ENCODE results near the gene LCN15. TPM values are rescaled to one million over a fixed set of nuclear protein-coding genes. Genes with fewer than 3 reads are reported as not detected.

LCN15 gene
- total and polyA plus RNA-seq, 11 donors, result 0.64 to 2.8 (median 1.2) TPM; not detected in 4

DNA sequence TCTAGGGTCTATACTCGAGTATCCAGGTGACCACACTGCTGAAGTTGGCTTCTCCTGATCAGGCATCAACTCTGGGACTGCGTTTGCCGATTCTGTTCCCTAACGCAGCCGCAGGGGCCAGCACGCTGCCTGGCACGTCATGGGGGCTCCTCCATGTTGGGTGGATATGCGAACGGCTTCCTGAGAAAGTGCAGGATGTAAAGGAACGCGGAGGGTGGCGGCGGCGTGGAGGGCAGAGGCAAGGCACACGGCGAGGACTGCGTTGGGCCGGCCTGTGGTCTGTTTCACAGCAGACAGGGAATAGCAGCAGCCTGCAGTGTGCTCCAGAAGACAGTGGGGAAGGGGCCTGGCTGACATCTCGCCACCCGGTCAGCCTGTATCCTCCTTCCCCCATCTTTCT lies 25.4 kb downstream of the LCN15 start:
- TF ChIP-seq, protein P1, sequence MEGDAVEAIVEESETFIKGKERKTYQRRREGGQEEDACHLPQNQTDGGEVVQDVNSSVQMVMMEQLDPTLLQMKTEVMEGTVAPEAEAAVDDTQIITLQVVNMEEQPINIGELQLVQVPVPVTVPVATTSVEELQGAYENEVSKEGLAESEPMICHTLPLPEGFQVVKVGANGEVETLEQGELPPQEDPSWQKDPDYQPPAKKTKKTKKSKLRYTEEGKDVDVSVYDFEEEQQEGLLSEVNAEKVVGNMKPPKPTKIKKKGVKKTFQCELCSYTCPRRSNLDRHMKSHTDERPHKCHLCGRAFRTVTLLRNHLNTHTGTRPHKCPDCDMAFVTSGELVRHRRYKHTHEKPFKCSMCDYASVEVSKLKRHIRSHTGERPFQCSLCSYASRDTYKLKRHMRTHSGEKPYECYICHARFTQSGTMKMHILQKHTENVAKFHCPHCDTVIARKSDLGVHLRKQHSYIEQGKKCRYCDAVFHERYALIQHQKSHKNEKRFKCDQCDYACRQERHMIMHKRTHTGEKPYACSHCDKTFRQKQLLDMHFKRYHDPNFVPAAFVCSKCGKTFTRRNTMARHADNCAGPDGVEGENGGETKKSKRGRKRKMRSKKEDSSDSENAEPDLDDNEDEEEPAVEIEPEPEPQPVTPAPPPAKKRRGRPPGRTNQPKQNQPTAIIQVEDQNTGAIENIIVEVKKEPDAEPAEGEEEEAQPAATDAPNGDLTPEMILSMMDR (IDR thresholded peaks at IDR 0.05), result no peak
- TF ChIP-seq POLR2A (IDR thresholded peaks at IDR 0.05), result no peak
- H3K9me3 ChIP-seq, result no peaks in the 10 kb centered on the region
- H3K27me3 ChIP-seq, result peaks cover 0 to 19% (median 0%) of the 10 kb centered on the region in 9 donors
- H3K4me1 ChIP-seq, result peaks cover 0 to 35% (median 15%) of the 10 kb centered on the region in 12 donors
- no peaks in the 10 kb centered on the region for H3K36me3 ChIP-seq
- H3K27ac ChIP-seq, result no peak overlapping the region
- DNase-seq (no peak), ATAC-seq (no peak)
- no peak overlapping the region for H3K4me3 ChIP-seq
- 92 to 94% (median 93%) methylated on average over 20 of the region's 20 CpGs for WGBS, 4 donors
- intact Hi-C loops (cut with DNase I), result no loop called here

GRCh38 chr9:136735812-136736480 lies 28.4 kb downstream of the LCN15 start:
- ATAC-seq (no peak), DNase-seq (no peak)
- no peak for TF ChIP-seq POLR2A (IDR thresholded peaks at IDR 0.05)
- TF ChIP-seq, protein P1 (IDR thresholded peaks at IDR 0.05), result no peak
- Histone ChIP-seq H3K4me3 (no peak overlapping the region), H3K4me1 (peaks cover 0 to 5% (median 3%) of the 10 kb centered on the region in 12 donors), H3K9me3 (no peaks in the 10 kb centered on the region), H3K27me3 (peaks cover 0 to 1% (median 0%) of the 10 kb centered on the region in 9 donors), H3K27ac (no peak overlapping the region), H3K36me3 (no peaks in the 10 kb centered on the region)
- intact Hi-C loops (cut with DNase I), result no loop called here
- WGBS, 4 donors, result 87 to 91% (median 89%) methylated on average over 17 to 21 of the region's 21 CpGs

DNA sequence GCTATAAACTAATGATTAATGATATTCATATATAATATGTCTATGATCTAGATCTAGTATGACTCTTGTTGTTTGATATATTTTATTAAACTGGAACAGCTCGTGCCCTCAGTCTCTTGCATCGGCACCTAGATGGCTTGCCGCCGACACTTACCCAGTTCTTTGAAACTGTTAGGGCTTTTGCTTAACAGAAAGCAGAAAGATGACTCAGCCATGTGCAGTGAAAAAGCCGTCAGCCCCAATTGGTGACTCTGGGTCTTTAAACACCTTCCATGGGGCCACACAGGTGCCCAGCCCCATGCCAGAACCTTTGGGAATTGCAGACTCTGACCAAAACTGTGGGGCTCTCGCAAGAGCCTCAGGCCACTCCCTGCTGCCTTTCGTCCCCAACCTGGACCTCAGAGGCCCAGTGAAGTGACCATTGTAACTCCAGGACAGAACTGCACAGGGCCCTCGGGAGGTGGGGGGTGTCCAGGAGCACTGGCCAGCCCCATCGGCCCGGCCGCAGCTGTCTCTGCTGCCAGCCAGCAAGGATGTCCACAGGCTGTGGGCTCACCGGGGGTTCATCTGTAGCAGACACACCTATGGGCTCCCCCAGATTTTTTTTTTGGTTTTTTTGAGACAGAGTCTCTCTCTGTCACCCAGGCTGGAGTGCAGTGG lies 29.4 kb downstream of the LCN15 start:
- 89 to 94% (median 90%) methylated on average over 12 of the region's 12 CpGs for WGBS, 4 donors
- no peak for DNase-seq
- intact Hi-C loops (cut with DNase I), result no loop called here
- no peak for TF ChIP-seq POLR2A (IDR thresholded peaks at IDR 0.05)
- TF ChIP-seq, protein P1 (IDR thresholded peaks at IDR 0.05), result no peak
- H3K27ac ChIP-seq, result no peak overlapping the region
- no peaks in the 10 kb centered on the region for H3K4me1 ChIP-seq
- H3K27me3 ChIP-seq, result no peaks in the 10 kb centered on the region
- no peaks in the 10 kb centered on the region for H3K9me3 ChIP-seq
- no peak for ATAC-seq
- H3K36me3 ChIP-seq, result no peaks in the 10 kb centered on the region
- no peak overlapping the region for H3K4me3 ChIP-seq

DNA sequence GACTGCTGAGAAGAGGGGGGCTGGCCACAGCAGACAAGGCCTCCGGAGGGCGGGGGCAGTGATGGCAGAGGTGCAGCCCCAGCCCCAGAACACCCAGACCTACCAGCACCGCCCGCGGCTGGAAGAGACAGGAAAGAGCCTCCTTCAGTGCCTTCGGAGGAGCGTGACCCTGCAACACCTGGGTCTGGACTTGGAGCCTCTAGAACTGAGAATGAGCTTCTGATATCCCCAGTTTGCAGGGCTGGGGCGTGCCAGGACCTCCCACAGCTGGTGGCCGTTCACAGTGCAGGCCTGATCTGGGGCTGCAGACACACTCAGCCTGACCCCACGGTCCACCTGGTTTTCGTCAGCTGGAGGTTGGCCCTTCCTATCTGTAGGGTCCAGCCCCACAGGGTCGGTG lies 30.7 kb downstream of the LCN15 start:
- ATAC-seq, result no peak
- TF ChIP-seq, protein P1 (IDR thresholded peaks at IDR 0.05), result no peak
- TF ChIP-seq POLR2A (IDR thresholded peaks at IDR 0.05), result no peak
- peaks cover 5 to 11% (median 8%) of the 10 kb centered on the region in 12 donors for H3K4me1 ChIP-seq
- no peak for DNase-seq
- no peaks in the 10 kb centered on the region for H3K36me3 ChIP-seq
- no peak overlapping the region for H3K4me3 ChIP-seq
- 69 to 84% (median 77%) methylated on average over 11 to 12 of the region's 12 CpGs for WGBS, 4 donors
- H3K9me3 ChIP-seq, result no peaks in the 10 kb centered on the region
- H3K27me3 ChIP-seq, result no peaks in the 10 kb centered on the region
- no peak overlapping the region for H3K27ac ChIP-seq
- intact Hi-C loops (cut with DNase I), result no loop called here

All from heart left ventricle (tissue), 16 donors.